K562 (cell line): Measurements from ENCODE around the gene LOXHD1.

Source experiments
- CEBPB ChIP-seq: fragments of 450-650 bp; IDR thresholded peaks from 2 replicates; pipeline ENCODE4 v1.6.1; 2016; ENCODE audit warnings: missing genetic modification characterization, missing compliant biosample characterization
- HMG20A ChIP-seq: fragments of 450-650 bp; formaldehyde crosslinking; conservative IDR thresholded peaks from 2 replicates; pipeline ENCODE4 v1.4.0; 2020; ENCODE audit warnings: mild to moderate bottlenecking, mixed read lengths
- MYC ChIP-seq, 2 experiments: fragments of 250-450 bp in 1 of 2; sonication (Bioruptor Pico) in 1 of 2; IDR thresholded peaks; 2 replicates each; pipeline versions ENCODE4 v1.5.1 to v1.6.1; 2012 to 2021; ENCODE audit warnings: low read depth in 2 of 2, borderline replicate concordance in 1 of 2, improper control_type of control experiment in 1 of 2, low read length in 1 of 2, mild to moderate bottlenecking in 1 of 2, moderate library complexity in 1 of 2
- NFYB ChIP-seq: IDR thresholded peaks from 2 replicates; pipeline ENCODE4 v1.6.1; 2011; ENCODE audit warnings: mild to moderate bottlenecking, moderate library complexity; ENCODE audit not compliant: insufficient read length; ENCODE audit errors: extremely low read depth
- PHF20 ChIP-seq: fragments of 450-650 bp; IDR thresholded peaks from 2 replicates; pipeline ENCODE4 v1.6.1; 2018; ENCODE audit not compliant: partially characterized antibody
- ZNF175 ChIP-seq: fragments of 200-800 bp; sonication (Bioruptor generic); IDR thresholded peaks from 2 replicates; pipeline ENCODE4 v1.6.1; 2016; ENCODE audit warnings: low read depth, mild to moderate bottlenecking, missing genetic modification characterization, missing compliant biosample characterization
- ZNF584 ChIP-seq: fragments of 200-800 bp; sonication (Bioruptor generic); IDR thresholded peaks from 2 replicates; pipeline ENCODE4 v1.6.1; 2016; ENCODE audit warnings: low read depth, mild to moderate bottlenecking, missing genetic modification characterization, missing compliant biosample characterization

- TF ChIP-seq CEBPB = no peak
- no peak for TF ChIP-seq ZNF175 (CRISPR knock-in tag)
- TF ChIP-seq HMG20A (CRISPR knock-in tag) = no peak
- no peak for TF ChIP-seq MYC (IDR thresholded peaks at IDR 0.05; ENCODE audit: low read depth, low read length)
- no peak for TF ChIP-seq MYC (CRISPR knock-in tag; IDR thresholded peaks at IDR 0.05; ENCODE audit: borderline replicate concordance, low read depth)
- TF ChIP-seq NFYB = no peak
- TF ChIP-seq PHF20 = no peak
- TF ChIP-seq ZNF584 = no peak
Observed at GRCh38 chr18:46624127-46624526, 32.9 kb downstream of the LOXHD1 start.
